Mesenchymal stem cell (in vitro differentiated cells and primary cell): ENCODE data around the gene MRPL28.
"Not testable (repeated sequence)": the region's sequence is repeated elsewhere in the genome, so short reads cannot be mapped to it uniquely, and the experiment has no call there.

ENCODE experiments used
- DNase-seq: peaks from one replicate; pipeline ENCODE4 v3.0.0-alpha.2; 2013
- H2AFZ ChIP-seq: one replicate; pipeline ENCODE4 v1.6.1; 2013; ENCODE audit warnings: low read depth, mild to moderate bottlenecking, control low read depth, inconsistent platforms, low read length, moderate library complexity
- H2AK5ac ChIP-seq: 2 replicates; pipeline ENCODE4 v1.6.1; 2013; ENCODE audit warnings: low read length, moderate library complexity, mild to moderate bottlenecking, inconsistent platforms; ENCODE audit not compliant: severe bottlenecking
- H2BK120ac ChIP-seq: one replicate; pipeline ENCODE4 v1.6.1; 2013; ENCODE audit warnings: low read depth, mild to moderate bottlenecking, inconsistent platforms, low read length, moderate library complexity
- H2BK12ac ChIP-seq, 2 experiments: one replicate each; pipeline ENCODE4 v1.6.1; 2013; ENCODE audit warnings: inconsistent platforms in 2 of 2, low read length in 2 of 2, mild to moderate bottlenecking in 2 of 2, moderate library complexity in 2 of 2, control low read depth in 1 of 2
- H2BK15ac ChIP-seq: one replicate; pipeline ENCODE4 v1.6.1; 2013; ENCODE audit warnings: mild to moderate bottlenecking, low read depth, inconsistent platforms; ENCODE audit not compliant: poor library complexity, severe bottlenecking
- H2BK5ac ChIP-seq: 2 replicates; pipeline ENCODE4 v1.6.1; 2013; ENCODE audit warnings: low read depth, mild to moderate bottlenecking, low read length, control low read depth, inconsistent platforms; ENCODE audit not compliant: poor library complexity, severe bottlenecking
- H3K14ac ChIP-seq, 2 experiments: one replicate each; pipeline ENCODE4 v1.6.1; 2013; ENCODE audit warnings: inconsistent platforms in 2 of 2, low read length in 2 of 2, control low read depth in 1 of 2, mild to moderate bottlenecking in 1 of 2, moderate library complexity in 1 of 2
- H3K18ac ChIP-seq, 2 experiments: one replicate each; pipeline ENCODE4 v1.6.1; 2013; ENCODE audit warnings: inconsistent platforms in 2 of 2, low read length in 2 of 2, control low read depth in 1 of 2, low read depth in 1 of 2, mild to moderate bottlenecking in 1 of 2
- H3K23ac ChIP-seq, 2 experiments: one replicate each; pipeline ENCODE4 v1.6.1; 2013; ENCODE audit warnings: inconsistent platforms in 2 of 2, low read length in 2 of 2, mild to moderate bottlenecking in 2 of 2, moderate library complexity in 2 of 2, control low read depth in 1 of 2
- H3K27ac ChIP-seq: 2 replicates; pipeline ENCODE4 v1.5.1; 2013; ENCODE audit warnings: mild to moderate bottlenecking, moderate library complexity, low read length, control low read depth, inconsistent platforms; ENCODE audit not compliant: poor library complexity, severe bottlenecking
- H3K27me3 ChIP-seq, 2 experiments: 2 replicates each; pipeline versions ENCODE4 v1.6.1 to v1.7.0; 2013; ENCODE audit warnings: low read length in 2 of 2, mild to moderate bottlenecking in 2 of 2, moderate library complexity in 2 of 2, control low read depth in 1 of 2, inconsistent platforms in 1 of 2; ENCODE audit not compliant: control insufficient read depth in 1 of 2, insufficient read depth in 1 of 2
- H3K36me3 ChIP-seq, 2 experiments: 2 replicates each; pipeline versions ENCODE4 v1.6.1 to v1.7.0; 2013; ENCODE audit warnings: low read length in 2 of 2, control low read depth in 1 of 2, inconsistent platforms in 1 of 2, low read depth in 1 of 2, mild to moderate bottlenecking in 1 of 2; ENCODE audit not compliant: insufficient read depth in 2 of 2, control insufficient read depth in 1 of 2
- H3K4ac ChIP-seq, 2 experiments: one replicate each; pipeline ENCODE4 v1.6.1; 2013; ENCODE audit warnings: inconsistent platforms in 2 of 2, low read length in 2 of 2, mild to moderate bottlenecking in 2 of 2, moderate library complexity in 2 of 2, control low read depth in 1 of 2, low read depth in 1 of 2
- H3K4me1 ChIP-seq: 2 replicates; pipeline ENCODE4 v1.6.1; 2013; ENCODE audit warnings: low read depth, low read length, control low read depth; ENCODE audit not compliant: control insufficient read depth, insufficient read depth
- H3K4me2 ChIP-seq: 2 replicates; pipeline ENCODE4 v1.6.1; 2013; ENCODE audit warnings: low read length, mild to moderate bottlenecking, inconsistent platforms; ENCODE audit not compliant: poor library complexity, severe bottlenecking
- H3K4me3 ChIP-seq, 2 experiments: 2 replicates each; pipeline versions ENCODE4 v1.5.1 to v1.7.0; 2013; ENCODE audit warnings: low read length in 2 of 2, mild to moderate bottlenecking in 2 of 2, control low read depth in 1 of 2, low read depth in 1 of 2; ENCODE audit not compliant: insufficient read depth in 1 of 2
- H3K79me1 ChIP-seq: replicated peaks from 2 replicates; pipeline ENCODE4 v1.6.1; 2013; ENCODE audit warnings: mild to moderate bottlenecking, control low read depth, low read length, inconsistent platforms; ENCODE audit not compliant: poor library complexity, severe bottlenecking
- H3K9ac ChIP-seq: 2 replicates; pipeline ENCODE4 v1.7.0; 2013; ENCODE audit warnings: mild to moderate bottlenecking, low read length, moderate library complexity
- H3K9me3 ChIP-seq: 2 replicates; pipeline ENCODE4 v1.7.0; 2013; ENCODE audit warnings: mild to moderate bottlenecking, low read length; ENCODE audit not compliant: control insufficient read depth
- H4K8ac ChIP-seq: one replicate; pipeline ENCODE4 v1.6.1; 2013; ENCODE audit warnings: inconsistent platforms, mild to moderate bottlenecking, low read length, moderate library complexity
- H4K91ac ChIP-seq: one replicate; pipeline ENCODE4 v1.6.1; 2013; ENCODE audit warnings: mild to moderate bottlenecking, low read length, inconsistent platforms
- WGBS: methylation state at CpG from one replicate; pipeline ENCODE4 v1.1.7; 2013; ENCODE audit warnings: mixed read lengths; 5-methylcytosine and 5-hydroxymethylcytosine counted together

Gene MRPL28

GRCh38 chr16:341974-342336 lies 28.4 kb downstream of the MRPL28 start:
- not testable (repeated sequence) for H3K4me2 ChIP-seq, H4K91ac ChIP-seq, DNase-seq, H3K9ac ChIP-seq, H3K14ac ChIP-seq, H3K9me3 ChIP-seq, H3K18ac ChIP-seq, H2BK12ac ChIP-seq, H2AFZ ChIP-seq, H3K27me3 ChIP-seq, H3K4me3 ChIP-seq, H4K8ac ChIP-seq, H2AK5ac ChIP-seq, H2BK5ac ChIP-seq, H2BK120ac ChIP-seq, H3K27ac ChIP-seq, H3K23ac ChIP-seq, H2BK15ac ChIP-seq, H3K4ac ChIP-seq
- WGBS, result 98% methylated on average over 12 of the region's 13 CpGs
- peaks cover 24 to 37% of the 10 kb centered on the region in 2 experiments for H3K36me3 ChIP-seq
- peaks cover 49% of the 10 kb centered on the region for H3K79me1 ChIP-seq
- peaks cover 37% of the 10 kb centered on the region for H3K4me1 ChIP-seq

- not testable (repeated sequence) for H2BK120ac ChIP-seq, H3K18ac ChIP-seq, H3K23ac ChIP-seq, H2BK15ac ChIP-seq, H2AFZ ChIP-seq, H3K4ac ChIP-seq, H2AK5ac ChIP-seq, H3K27me3 ChIP-seq, H4K91ac ChIP-seq, DNase-seq, H3K9ac ChIP-seq, H3K14ac ChIP-seq, H3K4me3 ChIP-seq, H3K27ac ChIP-seq, H3K4me2 ChIP-seq, H3K9me3 ChIP-seq, H4K8ac ChIP-seq, H2BK5ac ChIP-seq, H2BK12ac ChIP-seq
- peaks cover 50% of the 10 kb centered on the region for H3K79me1 ChIP-seq
- H3K36me3 ChIP-seq, result peaks cover 20 to 32% of the 10 kb centered on the region in 2 experiments
- WGBS, result 99% methylated on average over 39 of the region's 47 CpGs
- peaks cover 32% of the 10 kb centered on the region for H3K4me1 ChIP-seq
Measured at GRCh38 chr16:341095-341973, 29.0 kb downstream of the MRPL28 start.

- Histone ChIP-seq H3K4me3 (no peak overlapping the region), H3K18ac (no peak overlapping the region), H2AK5ac (no peak overlapping the region), H3K27ac (no peak overlapping the region), H2BK120ac (no peak overlapping the region), H3K9me3 (no peaks in the 10 kb centered on the region), H4K91ac (no peak overlapping the region), H2BK15ac (no peak overlapping the region), H3K9ac (no peak overlapping the region), H3K4me1 (peaks cover 29% of the 10 kb centered on the region), H3K4ac (no peak overlapping the region), H3K27me3 (no peaks in the 10 kb centered on the region), H4K8ac (no peak overlapping the region), H3K4me2 (no peak overlapping the region), H2AFZ (no peak overlapping the region), H3K79me1 (peaks cover 49% of the 10 kb centered on the region), H3K23ac (no peak overlapping the region), H3K14ac (no peak overlapping the region), H2BK12ac (no peak overlapping the region), H2BK5ac (no peak overlapping the region), H3K36me3 (peaks cover 12 to 27% of the 10 kb centered on the region in 2 experiments)
- no peak for DNase-seq
- WGBS, result 97% methylated on average over 23 of the region's 23 CpGs
Measured at GRCh38 chr16:340370-341091, 29.8 kb downstream of the MRPL28 start.

- no peak overlapping the region for H4K8ac ChIP-seq
- 87% methylated on average over 5 of the region's 5 CpGs for WGBS
- no peak overlapping the region for H4K91ac ChIP-seq
- H3K4me3 ChIP-seq, result no peak overlapping the region
- H3K4me2 ChIP-seq, result no peak overlapping the region
- peaks cover 47% of the 10 kb centered on the region for H3K79me1 ChIP-seq
- H3K36me3 ChIP-seq, result peaks cover 6 to 23% of the 10 kb centered on the region in 2 experiments
- H3K27me3 ChIP-seq, result no peaks in the 10 kb centered on the region
- no peak overlapping the region for H2BK5ac ChIP-seq
- H3K27ac ChIP-seq, result no peak overlapping the region
- H3K9ac ChIP-seq, result no peak overlapping the region
- H3K18ac ChIP-seq, result no peak overlapping the region
- peaks cover 32% of the 10 kb centered on the region for H3K4me1 ChIP-seq
- H3K9me3 ChIP-seq, result no peaks in the 10 kb centered on the region
- no peak overlapping the region for H3K23ac ChIP-seq
- H3K4ac ChIP-seq, result no peak overlapping the region
- H2BK12ac ChIP-seq, result no peak overlapping the region
- H3K14ac ChIP-seq, result no peak overlapping the region
- DNase-seq, result no peak
- H2BK15ac ChIP-seq, result no peak overlapping the region
- H2AFZ ChIP-seq, result no peak overlapping the region
- H2AK5ac ChIP-seq, result no peak overlapping the region
- no peak overlapping the region for H2BK120ac ChIP-seq
Measured at GRCh38 chr16:339680-340079, 30.7 kb downstream of the MRPL28 start.
